Heart left ventricle (tissue), 16 donors: ENCODE measurements around the gene OSBPL9. TPM values are rescaled to one million over a fixed set of nuclear protein-coding genes. Genes with fewer than 3 reads are reported as not detected.
A peak's percentile ranks its signal among the peaks of the same experiment; 100 is the strongest.

Experiments
- ATAC-seq, 4 donors: fragments of 200-7000 bp; cut with Tn5 transposase; one replicate each; pipeline ENCODE4 v1.9.1; 2020 to 2022; ENCODE audit warnings: moderate library complexity in 4 of 4, mild to moderate bottlenecking in 3 of 4, moderate number of reproducible peaks in 1 of 4
- DNase-seq, 5 donors: peaks; one replicate each; pipeline ENCODE4 v3.0.0-alpha.2; 2020
- H3K27ac ChIP-seq, 12 donors: fragments of 200-600 bp; sonication (generic) in 4 of 12; one replicate each; pipeline versions ENCODE4 v1.5.0 to v1.8.0; 2016 to 2022; ENCODE audit warnings: mild to moderate bottlenecking in 2 of 12
- H3K27me3 ChIP-seq, 9 donors: fragments of 200-600 bp; sonication (generic) in 2 of 9; one replicate each; pipeline versions ENCODE4 v1.5.1 to v1.8.0; 2016 to 2022; ENCODE audit warnings: mild to moderate bottlenecking in 3 of 9
- H3K36me3 ChIP-seq, 9 donors: fragments of 200-600 bp; sonication (generic) in 2 of 9; one replicate each; pipeline versions ENCODE4 v1.5.0 to v1.8.0; 2018 to 2022; ENCODE audit warnings: mild to moderate bottlenecking in 2 of 9
- H3K4me1 ChIP-seq, 12 donors: fragments of 200-600 bp; sonication (generic) in 4 of 12; one replicate each; pipeline versions ENCODE4 v1.5.0 to v1.8.0; 2016 to 2022; ENCODE audit warnings: mild to moderate bottlenecking in 3 of 12
- H3K4me3 ChIP-seq, 12 donors: fragments of 200-600 bp; sonication (generic) in 4 of 12; one replicate each; pipeline versions ENCODE4 v1.5.0 to v1.8.0; 2017 to 2022; ENCODE audit warnings: mild to moderate bottlenecking in 9 of 12, moderate library complexity in 4 of 12
- H3K9me3 ChIP-seq, 12 donors: fragments of 200-600 bp; sonication (generic) in 4 of 12; one replicate each; pipeline versions ENCODE4 v1.5.0 to v1.8.0; 2016 to 2022; ENCODE audit warnings: mild to moderate bottlenecking in 1 of 12
- POLR2A ChIP-seq, 2 donors: fragments of 450-650 bp; IDR thresholded peaks; one replicate each; pipeline ENCODE4 v1.6.1; 2017; ENCODE audit warnings: antibody characterized with exemption in 2 of 2, mild to moderate bottlenecking in 2 of 2, moderate library complexity in 2 of 2
- WGBS, 4 donors: extraction: QIAGEN DNeasy Blood & Tissue Kit in 2 of 4; methylation state at CpG; one replicate each; pipeline versions ENCODE4 v1.1.5 to v1.1.7; 2013 to 2018; 5-methylcytosine and 5-hydroxymethylcytosine counted together
- intact Hi-C, 10 donors: fragments of 100-400 bp; cut with DNase I; formaldehyde crosslinking; loops; one replicate each; pipeline versions ENCODE4 v1.11.1 to v1.14.2; 2022
- polyA plus RNA-seq, 2 donors: library from polyadenylated mRNA; stranded (reverse); fragments of 200-250 nt; gene quantifications; one replicate each; pipeline ENCODE4 v1.2.3, GENCODE V29; 2013
- total RNA-seq, 9 donors: library from RNA; depleted of rRNA in 2 of 9; stranded (reverse); fragments of >200 nt in 2 of 9; fragmentation: NEBNext Ultra II Directional in 3 of 9; extraction: Animal tissue kit (Norgen Biotek cat#: 25700) in 3 of 9; gene quantifications; one replicate each; pipeline versions ENCODE4 v1.1.0 to v1.2.4, GENCODE V29; 2016 to 2023
- TF ChIP-seq, protein P1 (sequence below), 12 donors: fragments of 200-600 bp; sonication (generic) in 4 of 12; IDR thresholded peaks; one replicate each; pipeline versions ENCODE4 v1.5.0 to v1.8.0; 2018 to 2022; ENCODE audit warnings: antibody characterized with exemption in 12 of 12, mild to moderate bottlenecking in 5 of 12
- donor health status: ischemic (EF 13 %, LVEDD 7.1; RV severe dilation, severe dysfunction).
- donor health status: healthy with polysubstance abuse.
- donor health status: DM: no; HTN: yes; CAD: no.
- donor health status: DM: no; HTN: no; CAD: no.
- donor health status: ischemic (EF 25% LVEDD 6.9; RV normal size, moderate dysfunction).
- donor health status: ischemic (EF 25% LVEDD 5.7; RV mildly dilated, moderate dysfunction).
- donor health status: healthy.
- donor health status: DM: yes; HTN: yes; CAD: no.
- donor health status: ischemic (EF 35%, LVEDD 5.7; RV mildly dilated, moderate dysfunction).
- donor health status: nonischemic (EF 11% LVEDD 7.7; RV severe dilation, severe dysfunction).
- donor health status: DM: yes; HTN: yes; CAD: no.
- donor health status: PGD.
- donor health status: ischemic (EF 29% LVEDD 5.4; RV normal size, mild dysfunction).
- donor health status: nonischemic (EF 23%, LVEDD 6.1; RV moderate dilation, normal function).

OSBPL9 gene
- total and polyA plus RNA-seq, 11 donors = 44.5 to 69.5 (median 52.5) TPM

DNA sequence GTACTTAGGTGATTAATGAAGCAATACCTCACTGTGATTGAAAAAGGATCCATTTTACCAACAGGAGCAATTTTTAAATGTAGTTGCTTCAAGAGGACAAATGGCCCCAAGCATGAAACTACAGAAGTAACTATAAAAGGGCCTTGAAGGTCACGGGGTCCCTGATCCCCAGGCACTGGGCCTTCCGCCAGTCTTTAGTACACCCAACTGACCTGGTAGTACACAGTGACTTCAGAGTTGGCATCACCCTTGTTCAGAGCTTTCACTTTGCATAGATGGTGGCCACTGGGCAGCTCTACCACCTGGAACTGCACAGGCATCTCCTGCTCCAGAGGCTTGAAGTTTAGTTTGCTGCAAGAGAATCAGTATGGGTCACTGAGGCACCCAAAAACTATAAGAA is 177.4 kb downstream of the OSBPL9 start:
- Histone ChIP-seq H3K4me1 (peaks cover 0 to 11% (median 0%) of the 10 kb centered on the region in 12 donors), H3K9me3 (no peaks in the 10 kb centered on the region), H3K27me3 (no peaks in the 10 kb centered on the region), H3K27ac (peak overlapping the region in 1 of 12 donors; percentile 13), H3K36me3 (peaks cover 0 to 100% (median 86%) of the 10 kb centered on the region in 9 donors), H3K4me3 (no peak overlapping the region)
- no peak for ATAC-seq
- TF ChIP-seq, protein P1, sequence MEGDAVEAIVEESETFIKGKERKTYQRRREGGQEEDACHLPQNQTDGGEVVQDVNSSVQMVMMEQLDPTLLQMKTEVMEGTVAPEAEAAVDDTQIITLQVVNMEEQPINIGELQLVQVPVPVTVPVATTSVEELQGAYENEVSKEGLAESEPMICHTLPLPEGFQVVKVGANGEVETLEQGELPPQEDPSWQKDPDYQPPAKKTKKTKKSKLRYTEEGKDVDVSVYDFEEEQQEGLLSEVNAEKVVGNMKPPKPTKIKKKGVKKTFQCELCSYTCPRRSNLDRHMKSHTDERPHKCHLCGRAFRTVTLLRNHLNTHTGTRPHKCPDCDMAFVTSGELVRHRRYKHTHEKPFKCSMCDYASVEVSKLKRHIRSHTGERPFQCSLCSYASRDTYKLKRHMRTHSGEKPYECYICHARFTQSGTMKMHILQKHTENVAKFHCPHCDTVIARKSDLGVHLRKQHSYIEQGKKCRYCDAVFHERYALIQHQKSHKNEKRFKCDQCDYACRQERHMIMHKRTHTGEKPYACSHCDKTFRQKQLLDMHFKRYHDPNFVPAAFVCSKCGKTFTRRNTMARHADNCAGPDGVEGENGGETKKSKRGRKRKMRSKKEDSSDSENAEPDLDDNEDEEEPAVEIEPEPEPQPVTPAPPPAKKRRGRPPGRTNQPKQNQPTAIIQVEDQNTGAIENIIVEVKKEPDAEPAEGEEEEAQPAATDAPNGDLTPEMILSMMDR (IDR thresholded peaks at IDR 0.05) = no peak
- no peak for TF ChIP-seq POLR2A (IDR thresholded peaks at IDR 0.05)
- intact Hi-C loops = no loop called here
- DNase-seq = no peak
- WGBS, 4 donors = 90 to 99% (median 95%) methylated on average over 2 of the region's 2 CpGs

- Histone ChIP-seq H3K36me3 (peaks cover 0 to 100% (median 86%) of the 10 kb centered on the region in 9 donors), H3K4me1 (peaks cover 0 to 14% (median 0%) of the 10 kb centered on the region in 12 donors), H3K4me3 (no peak overlapping the region), H3K27ac (no peak overlapping the region), H3K27me3 (no peaks in the 10 kb centered on the region), H3K9me3 (no peaks in the 10 kb centered on the region)
- intact Hi-C loops = no loop called here
- no peak for DNase-seq
- ATAC-seq = no peak
- no peak for TF ChIP-seq POLR2A (IDR thresholded peaks at IDR 0.05)
- TF ChIP-seq, protein P1 (IDR thresholded peaks at IDR 0.05) = no peak
These were observed 178.0 kb downstream of the OSBPL9 start for GRCh38 chr1:51794868-51795267.

DNA sequence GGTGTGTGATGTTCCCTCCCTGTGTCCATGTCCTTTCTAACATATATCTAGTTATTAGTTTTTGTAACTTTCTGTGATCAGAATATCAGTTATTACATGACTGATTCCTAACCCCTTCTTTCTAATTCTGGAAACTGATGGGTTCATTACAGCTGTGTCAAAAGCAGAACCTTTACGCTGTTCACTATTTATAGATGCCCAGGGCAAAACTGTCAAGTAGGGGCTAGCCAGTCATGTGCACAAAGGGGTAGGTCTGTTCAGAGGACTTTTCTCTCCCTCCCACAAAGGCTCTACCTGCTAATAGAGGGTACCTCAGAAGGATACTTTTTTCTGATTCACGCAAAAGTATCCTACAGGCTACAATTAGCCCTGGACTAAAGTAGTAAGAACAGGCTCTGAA is 182.5 kb downstream of the OSBPL9 start:
- Histone ChIP-seq H3K4me1 (peaks cover 0 to 12% (median 0%) of the 10 kb centered on the region in 12 donors), H3K27ac (peak overlapping the region in 8 of 12 donors; percentile 27 to 69 (median 55)), H3K9me3 (no peaks in the 10 kb centered on the region), H3K27me3 (no peaks in the 10 kb centered on the region), H3K36me3 (peaks cover 0 to 100% (median 85%) of the 10 kb centered on the region in 9 donors), H3K4me3 (no peak overlapping the region)
- intact Hi-C loops = no loop called here
- ATAC-seq (peak; percentile 72 to 93 (median 82)), DNase-seq (no peak)
- 49 to 80% (median 60%) methylated on average over 2 of the region's 2 CpGs for WGBS, 4 donors
- TF ChIP-seq, protein P1 (IDR thresholded peaks at IDR 0.05) = no peak
- TF ChIP-seq POLR2A (IDR thresholded peaks at IDR 0.05) = no peak

DNA sequence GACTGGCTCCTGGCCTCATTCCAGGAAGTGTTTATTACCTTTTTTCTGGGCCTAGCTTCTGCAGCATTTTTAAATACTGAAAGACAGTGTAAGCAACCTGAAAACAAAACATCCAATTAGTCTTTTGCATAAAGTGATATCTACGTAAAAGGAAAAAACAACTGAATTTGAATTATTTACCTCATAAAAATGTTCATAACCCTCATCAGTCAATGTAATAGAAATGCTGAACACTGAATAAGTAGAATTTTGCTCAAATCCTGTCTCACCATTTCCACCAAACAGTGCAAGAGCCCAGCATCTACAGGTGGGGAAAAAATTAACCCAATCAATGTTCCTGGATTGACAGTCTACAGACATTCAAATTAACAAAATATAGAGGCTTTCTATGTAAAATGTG is 197.6 kb downstream of the OSBPL9 start:
- no peaks in the 10 kb centered on the region for H3K27me3 ChIP-seq
- no peaks in the 10 kb centered on the region for H3K4me1 ChIP-seq
- ATAC-seq (no peak), DNase-seq (no peak)
- no peaks in the 10 kb centered on the region for H3K9me3 ChIP-seq
- H3K36me3 ChIP-seq = peaks cover 0 to 100% (median 95%) of the 10 kb centered on the region in 9 donors
- WGBS, 4 donors = 93 to 98% (median 95%) methylated on average over 1 of the region's 1 CpG
- H3K27ac ChIP-seq = no peak overlapping the region
- intact Hi-C loops = no loop called here
- H3K4me3 ChIP-seq = no peak overlapping the region
- TF ChIP-seq, protein P1 (IDR thresholded peaks at IDR 0.05) = no peak
- TF ChIP-seq POLR2A (IDR thresholded peaks at IDR 0.05) = no peak
